Measurements from ENCODE around the gene KIF13A. TPM values are rescaled to one million over a fixed set of nuclear protein-coding genes. Genes with fewer than 3 reads are reported as not detected.

The KIF13A gene
- total and polyA plus RNA-seq, 9 of the 15 experiments (the other 6 are each of a cell fraction or from before 2014, with no cell fraction given): 3.6 to 44.3 (median 29.7) TPM

DNA sequence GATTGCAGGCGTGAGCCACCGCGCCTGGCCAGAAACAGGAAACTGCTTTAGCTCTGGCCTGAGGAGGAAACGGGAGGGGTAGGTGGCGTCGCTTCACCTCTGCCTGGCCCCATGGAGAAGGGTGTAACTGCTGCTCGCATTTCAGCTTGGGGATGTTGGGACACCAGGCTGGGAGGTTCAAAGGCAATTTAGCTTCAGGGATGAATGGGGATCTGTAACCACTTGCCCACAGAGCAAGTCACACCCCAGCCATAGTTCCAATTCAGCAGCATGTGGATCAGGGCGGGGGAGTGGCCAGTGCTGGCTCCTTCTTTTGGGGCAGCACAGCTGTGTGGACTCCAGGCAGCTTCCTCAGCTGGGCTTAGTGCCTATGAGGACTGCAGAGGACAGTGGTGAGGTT lies 245.9 kb downstream of the KIF13A start:
- in situ Hi-C loops (cut with MboI) (no loop called here), intact Hi-C loops (cut with micrococcal nuclease) (no loop called here)
- H4K20me1 ChIP-seq (replicated peaks; ENCODE audit: control insufficient read depth, insufficient read depth, low read length): no peaks in the 10 kb centered on the region
- no peaks in the 10 kb centered on the region for H3K36me3 ChIP-seq (ENCODE audit: control insufficient read depth, insufficient read depth, low read length)
- H3K9me3 ChIP-seq (replicated peaks; ENCODE audit: control insufficient read depth, insufficient read depth, low read depth, low read length): peaks cover 2% of the 10 kb centered on the region
- peak overlapping the region; percentile 77 for H2AFZ ChIP-seq (ENCODE audit: low read depth, low read length)
- no peak overlapping the region for H3K4me3 ChIP-seq
- DNase-seq (ENCODE audit: extremely low read depth in 1 of 4, low spot score in 3 of 4) (no peak), FAIRE-seq (no peak), ATAC-seq (peak; percentile 71)
- CTCF ChIA-PET (ENCODE audit: low intra/inter-chr PET ratio): no interaction called here
- H3K4me2 ChIP-seq (ENCODE audit: insufficient read depth, low read length): no peak overlapping the region
- H3K9me1 ChIP-seq (ENCODE audit: control insufficient read depth, insufficient read depth, low read length): no peaks in the 10 kb centered on the region
- TF ChIP-seq HNRNPLL (IDR thresholded peaks at IDR 0.05; ENCODE audit: low read depth, low read length, poor library complexity, severe bottlenecking): no peak
- TF ChIP-seq, protein P1, sequence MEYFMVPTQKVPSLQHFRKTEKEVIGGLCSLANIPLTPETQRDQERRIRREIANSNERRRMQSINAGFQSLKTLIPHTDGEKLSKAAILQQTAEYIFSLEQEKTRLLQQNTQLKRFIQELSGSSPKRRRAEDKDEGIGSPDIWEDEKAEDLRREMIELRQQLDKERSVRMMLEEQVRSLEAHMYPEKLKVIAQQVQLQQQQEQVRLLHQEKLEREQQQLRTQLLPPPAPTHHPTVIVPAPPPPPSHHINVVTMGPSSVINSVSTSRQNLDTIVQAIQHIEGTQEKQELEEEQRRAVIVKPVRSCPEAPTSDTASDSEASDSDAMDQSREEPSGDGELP (CRISPR knock-in tag; IDR thresholded peaks at IDR 0.05; ENCODE audit: borderline replicate concordance): peak; percentile 34; the same call in 1 of the 2 replicates
- no peak for TF ChIP-seq ZNF324 (CRISPR knock-in tag; IDR thresholded peaks at IDR 0.05)
- TF ChIP-seq ZNF445 (CRISPR knock-in tag; IDR thresholded peaks at IDR 0.05; ENCODE audit: low read depth): no peak
- H3K79me2 ChIP-seq (ENCODE audit: control insufficient read depth, insufficient read depth, low read length): no peaks in the 10 kb centered on the region
- POLR2A ChIA-PET: interaction anchor here (1.3 to 3.3 kb wide), 2 partner anchors 12 kb away, joined by 3 to 15 read pairs; no protein-coding TSS in a partner anchor
- peak overlapping the region in 1 of 2 experiments; percentile 61; a peak in 1 of 4 replicates for H3K9ac ChIP-seq (ENCODE audit: insufficient read depth in 1 of 2, low read depth in 2 of 2, low read length in 2 of 2)
- BruUV-seq (replicated peaks): no TSS peak
- no peak overlapping the region for H3K27ac ChIP-seq (ENCODE audit: extremely low read depth, low read depth, low read length)
- peaks cover 2 to 4% of the 10 kb centered on the region in 2 experiments; a peak in 4 of 5 replicates for H3K4me1 ChIP-seq (replicated peaks in 1 of 2; ENCODE audit: control insufficient read depth in 2 of 2, insufficient read depth in 2 of 2, low read length in 2 of 2)
- WGBS (ENCODE audit: insufficient coverage, low coverage, missing lambda C conversion rate): 47% methylated on average over 8 of the region's 8 CpGs
- no peaks in the 10 kb centered on the region for H3K27me3 ChIP-seq (ENCODE audit: control insufficient read depth in 2 of 2, insufficient read depth in 2 of 2, low read length in 2 of 2)
